ENCODE measurements around the gene TNS3.
"Not testable (repeated sequence)": the region's sequence is repeated elsewhere in the genome, so short reads cannot be mapped to it uniquely, and the experiment has no call there.

The TNS3 gene

DNA sequence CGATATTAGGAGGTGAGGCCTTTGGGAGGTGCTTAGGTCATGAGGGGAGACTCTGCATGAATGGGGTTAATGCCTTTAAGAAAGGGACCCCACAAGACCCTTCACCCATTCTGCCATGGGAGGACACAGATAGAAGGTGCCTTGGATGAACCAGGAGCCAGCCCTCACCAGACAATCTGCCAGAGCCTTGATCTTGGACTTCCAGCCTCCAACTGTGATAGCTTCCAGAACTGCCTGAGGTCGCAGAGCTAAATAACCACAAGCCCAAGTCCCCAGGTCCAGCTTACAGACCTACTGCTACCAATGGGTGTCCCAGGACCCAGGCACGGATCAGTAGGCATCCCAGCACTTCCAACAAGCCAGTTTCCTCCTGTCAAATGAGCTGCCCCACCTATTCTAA, 37.5 kb downstream of the TNS3 start:
- Histone ChIP-seq H3K4me1 (ENCODE audit: control insufficient read depth, low read length) (peaks cover 8% of the 10 kb centered on the region), H3F3A (ENCODE audit: control insufficient read depth, insufficient read depth) (no peaks in the 10 kb centered on the region), H3K27ac (ENCODE audit: low read depth, low read length) (no peak overlapping the region), H4K20me1 (ENCODE audit: control insufficient read depth, insufficient read depth, low read depth, low read length) (no peaks in the 10 kb centered on the region), H3K4me2 (ENCODE audit: low read length) (no peak overlapping the region), H3K27me3 (ENCODE audit: control insufficient read depth, low read length) (no peaks in the 10 kb centered on the region), H3K9me2 (replicated peaks; ENCODE audit: control insufficient read depth, low read length) (no peaks in the 10 kb centered on the region), H3K36me3 (ENCODE audit: control insufficient read depth, low read length) (no peaks in the 10 kb centered on the region), H3K4me3 (ENCODE audit: low read length) (no peak overlapping the region), H3K9me3 (ENCODE audit: control insufficient read depth, insufficient read depth, low read length) (no peaks in the 10 kb centered on the region), H3K79me2 (ENCODE audit: control insufficient read depth, low read length) (no peaks in the 10 kb centered on the region)
- TF ChIP-seq CTCF (IDR thresholded peaks at IDR 0.05; ENCODE audit: low read depth, low read length, poor library complexity, severe bottlenecking) (no peak), EZH2phosphoT487 (IDR thresholded peaks at IDR 0.05; ENCODE audit: borderline replicate concordance, low read length) (no peak)

- TF ChIP-seq CTCF (IDR thresholded peaks at IDR 0.05; ENCODE audit: low read depth, low read length, poor library complexity, severe bottlenecking): no peak
- no peak for TF ChIP-seq EZH2phosphoT487 (IDR thresholded peaks at IDR 0.05; ENCODE audit: borderline replicate concordance, low read length)
- Histone ChIP-seq H3K27me3 (ENCODE audit: control insufficient read depth, low read length) (no peaks in the 10 kb centered on the region), H3K4me3 (ENCODE audit: low read length) (no peak overlapping the region), H4K20me1 (ENCODE audit: control insufficient read depth, insufficient read depth, low read depth, low read length) (no peaks in the 10 kb centered on the region), H3K4me1 (ENCODE audit: control insufficient read depth, low read length) (peaks cover 8% of the 10 kb centered on the region), H3K79me2 (ENCODE audit: control insufficient read depth, low read length) (no peaks in the 10 kb centered on the region), H3K4me2 (ENCODE audit: low read length) (no peak overlapping the region), H3K36me3 (ENCODE audit: control insufficient read depth, low read length) (no peaks in the 10 kb centered on the region), H3F3A (ENCODE audit: control insufficient read depth, insufficient read depth) (no peaks in the 10 kb centered on the region), H3K9me2 (replicated peaks; ENCODE audit: control insufficient read depth, low read length) (no peaks in the 10 kb centered on the region), H3K9me3 (ENCODE audit: control insufficient read depth, insufficient read depth, low read length) (no peaks in the 10 kb centered on the region), H3K27ac (ENCODE audit: low read depth, low read length) (no peak overlapping the region)
Observed at GRCh38 chr7:47543714-47544113, 38.2 kb downstream of the TNS3 start.

DNA sequence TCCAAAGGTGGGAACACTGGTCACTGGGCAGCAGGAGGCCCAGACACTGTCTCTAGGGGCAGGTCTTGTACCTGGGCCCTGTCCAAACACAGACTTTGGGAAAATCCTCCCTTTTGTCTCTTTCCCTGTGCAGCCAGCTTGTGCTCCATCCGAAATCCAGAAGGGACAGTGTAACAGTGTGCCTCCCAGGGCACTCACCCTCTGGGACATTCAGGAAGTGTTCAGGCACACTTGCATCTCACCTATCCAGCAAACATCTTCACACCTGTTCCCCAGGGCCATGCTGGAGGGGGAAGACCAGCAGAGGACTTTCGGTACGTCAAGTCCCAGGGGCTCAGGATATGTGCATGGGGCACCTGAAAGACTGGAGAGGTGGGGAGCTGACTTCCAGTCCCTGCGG, 38.9 kb downstream of the TNS3 start:
- Histone ChIP-seq H3K36me3 (ENCODE audit: control insufficient read depth, low read length) (no peaks in the 10 kb centered on the region), H3K4me3 (ENCODE audit: low read length) (no peak overlapping the region), H3K27me3 (ENCODE audit: control insufficient read depth, low read length) (no peaks in the 10 kb centered on the region), H3F3A (ENCODE audit: control insufficient read depth, insufficient read depth) (no peaks in the 10 kb centered on the region), H3K9me3 (ENCODE audit: control insufficient read depth, insufficient read depth, low read length) (no peaks in the 10 kb centered on the region), H4K20me1 (ENCODE audit: control insufficient read depth, insufficient read depth, low read depth, low read length) (no peaks in the 10 kb centered on the region), H3K4me2 (ENCODE audit: low read length) (no peak overlapping the region), H3K9me2 (replicated peaks; ENCODE audit: control insufficient read depth, low read length) (no peaks in the 10 kb centered on the region), H3K4me1 (ENCODE audit: control insufficient read depth, low read length) (peaks cover 8% of the 10 kb centered on the region), H3K79me2 (ENCODE audit: control insufficient read depth, low read length) (no peaks in the 10 kb centered on the region), H3K27ac (ENCODE audit: low read depth, low read length) (no peak overlapping the region)
- TF ChIP-seq EZH2phosphoT487 (IDR thresholded peaks at IDR 0.05; ENCODE audit: borderline replicate concordance, low read length): no peak
- no peak for TF ChIP-seq CTCF (IDR thresholded peaks at IDR 0.05; ENCODE audit: low read depth, low read length, poor library complexity, severe bottlenecking)

DNA sequence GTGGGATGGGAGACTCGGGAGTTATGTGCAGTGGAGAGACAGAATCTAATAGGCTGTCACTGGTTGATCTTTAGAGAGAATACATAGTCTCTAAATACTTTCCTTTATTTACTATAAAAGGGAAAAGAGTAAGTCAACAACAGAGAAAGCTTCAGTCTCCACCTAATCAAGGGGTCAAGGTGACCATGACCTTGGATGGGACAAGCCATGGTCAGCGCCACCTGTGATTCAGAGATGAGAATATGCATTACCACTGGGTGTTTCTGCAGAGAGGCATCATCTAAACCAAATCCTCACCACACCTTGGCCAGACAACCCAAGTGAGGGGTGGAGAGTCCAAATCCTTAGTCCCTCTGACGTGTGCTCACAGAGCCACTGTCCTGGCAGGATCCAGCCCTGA, 39.9 kb downstream of the TNS3 start:
- Histone ChIP-seq H3K27me3 (ENCODE audit: control insufficient read depth, low read length) (no peaks in the 10 kb centered on the region), H3K9me2 (replicated peaks; ENCODE audit: control insufficient read depth, low read length) (no peaks in the 10 kb centered on the region), H4K20me1 (ENCODE audit: control insufficient read depth, insufficient read depth, low read depth, low read length) (no peaks in the 10 kb centered on the region), H3K4me1 (ENCODE audit: control insufficient read depth, low read length) (peaks cover 8% of the 10 kb centered on the region), H3K36me3 (ENCODE audit: control insufficient read depth, low read length) (no peaks in the 10 kb centered on the region), H3K79me2 (ENCODE audit: control insufficient read depth, low read length) (no peaks in the 10 kb centered on the region), H3K4me2 (ENCODE audit: low read length) (no peak overlapping the region), H3F3A (ENCODE audit: control insufficient read depth, insufficient read depth) (no peaks in the 10 kb centered on the region), H3K27ac (ENCODE audit: low read depth, low read length) (no peak overlapping the region), H3K9me3 (ENCODE audit: control insufficient read depth, insufficient read depth, low read length) (no peaks in the 10 kb centered on the region), H3K4me3 (ENCODE audit: low read length) (no peak overlapping the region)
- TF ChIP-seq EZH2phosphoT487 (IDR thresholded peaks at IDR 0.05; ENCODE audit: borderline replicate concordance, low read length) (no peak), CTCF (IDR thresholded peaks at IDR 0.05; ENCODE audit: low read depth, low read length, poor library complexity, severe bottlenecking) (no peak)

GRCh38 chr7:47541485-47541884, 40.4 kb downstream of the TNS3 start:
- H3K4me1 ChIP-seq (ENCODE audit: control insufficient read depth, low read length); H3K4me3 ChIP-seq (ENCODE audit: low read length); H3K36me3 ChIP-seq (ENCODE audit: control insufficient read depth, low read length); H3K9me2 ChIP-seq (replicated peaks; ENCODE audit: control insufficient read depth, low read length); H3K9me3 ChIP-seq (ENCODE audit: control insufficient read depth, insufficient read depth, low read length); H3F3A ChIP-seq (ENCODE audit: control insufficient read depth, insufficient read depth); H3K27me3 ChIP-seq (ENCODE audit: control insufficient read depth, low read length); H3K4me2 ChIP-seq (ENCODE audit: low read length); H3K27ac ChIP-seq (ENCODE audit: low read depth, low read length); H3K79me2 ChIP-seq (ENCODE audit: control insufficient read depth, low read length); H4K20me1 ChIP-seq (ENCODE audit: control insufficient read depth, insufficient read depth, low read depth, low read length): not testable (repeated sequence)

All from DOHH2 (cell line).